OCI-LY3 (cell line): ENCODE data around the gene MTMR3.

ENCODE experiments used
- H2AFZ ChIP-seq: fragments of 200-600, 300-600 bp; shearing (Covaris generic); 2 replicates; pipeline ENCODE4 v1.6.0; 2014; ENCODE audit warnings: antibody characterized with exemption, low read depth, low read length
- H3K27ac ChIP-seq: fragments of 200-600, 300-600 bp; sonication (generic); 2 replicates; pipeline ENCODE4 v1.5.1; 2014; ENCODE audit warnings: mild to moderate bottlenecking, low read length, moderate library complexity, mixed read lengths
- H3K27me3 ChIP-seq: fragments of 200-600, 300-600 bp; sonication (generic); 2 replicates; pipeline ENCODE4 v1.6.1; 2014; ENCODE audit warnings: low read depth, low read length, mixed read lengths
- H3K36me3 ChIP-seq: fragments of 200-600, 300-600 bp; sonication (generic); replicated peaks from 2 replicates; pipeline ENCODE3; 2014; ENCODE audit warnings: low read depth, low read length, mixed read lengths
- H3K4me1 ChIP-seq: fragments of 300-600, 200-600 bp; sonication (generic); 2 replicates; pipeline ENCODE4 v1.6.1; 2014; ENCODE audit warnings: low read length, mixed read lengths
- H3K4me2 ChIP-seq: fragments of 200-600, 300-600 bp; sonication (generic); 2 replicates; pipeline ENCODE4 v1.6.1; 2014; ENCODE audit warnings: low read length, mixed read lengths
- H3K4me3 ChIP-seq: fragments of 300-600, 200-600 bp; sonication (generic); 2 replicates; pipeline ENCODE4 v1.5.1; 2014; ENCODE audit warnings: antibody characterized with exemption, mild to moderate bottlenecking, low read length, moderate library complexity
- H3K79me2 ChIP-seq: fragments of 300-600, 200-600 bp; shearing (Covaris generic); 2 replicates; pipeline ENCODE4 v1.6.1; 2014; ENCODE audit warnings: mild to moderate bottlenecking, low read length, mixed read lengths
- H3K9ac ChIP-seq: fragments of 300-600, 200-600 bp; shearing (Covaris generic); 2 replicates; pipeline ENCODE4 v1.6.0; 2014; ENCODE audit warnings: mild to moderate bottlenecking, low read length, moderate library complexity
- H3K9me3 ChIP-seq: fragments of 200-600, 300-600 bp; shearing (Covaris generic); 2 replicates; pipeline ENCODE4 v1.6.1; 2014; ENCODE audit warnings: low read length, mixed read lengths; ENCODE audit not compliant: insufficient read depth
- H4K20me1 ChIP-seq: fragments of 200-600, 300-600 bp; sonication (generic); 2 replicates; pipeline ENCODE4 v1.6.1; 2016; ENCODE audit warnings: low read length, mixed read lengths; ENCODE audit not compliant: insufficient read depth
- CTCF ChIP-seq: fragments of 200-600, 300-600 bp; sonication (generic); IDR thresholded peaks from 2 replicates; pipeline ENCODE4 v1.5.1; 2014; ENCODE audit warnings: antibody characterized with exemption, low read length, low read depth
- EZH2phosphoT487 ChIP-seq: fragments of 200-600 bp; shearing (Covaris generic); IDR thresholded peaks from 2 replicates; pipeline ENCODE4 v1.6.1; 2018; ENCODE audit warnings: antibody characterized with exemption, mixed run types, low read depth

The MTMR3 gene

GRCh38 chr22:29948385-29948769, 65.4 kb downstream of the MTMR3 start:
- no peaks in the 10 kb centered on the region for H3K27me3 ChIP-seq
- no peaks in the 10 kb centered on the region for H3K9me3 ChIP-seq
- H3K4me3 ChIP-seq, result no peak overlapping the region
- peaks cover 5% of the 10 kb centered on the region for H3K79me2 ChIP-seq
- H3K4me2 ChIP-seq, result no peak overlapping the region
- H3K36me3 ChIP-seq, result no peaks in the 10 kb centered on the region
- no peak overlapping the region for H3K27ac ChIP-seq
- no peaks in the 10 kb centered on the region for H3K4me1 ChIP-seq
- H3K9ac ChIP-seq, result no peak overlapping the region
- H4K20me1 ChIP-seq, result peaks cover 30% of the 10 kb centered on the region; the same call in 1 of the 2 replicates
- H2AFZ ChIP-seq, result no peak overlapping the region
- TF ChIP-seq EZH2phosphoT487 (no peak), CTCF (no peak)

GRCh38 chr22:29949872-29950271, 66.9 kb downstream of the MTMR3 start:
- Histone ChIP-seq H3K79me2 (peaks cover 5% of the 10 kb centered on the region), H3K9ac (no peak overlapping the region), H3K27ac (no peak overlapping the region), H3K36me3 (no peaks in the 10 kb centered on the region), H4K20me1 (peaks cover 28% of the 10 kb centered on the region), H3K9me3 (no peaks in the 10 kb centered on the region), H3K27me3 (no peaks in the 10 kb centered on the region), H2AFZ (no peak overlapping the region), H3K4me3 (no peak overlapping the region), H3K4me1 (no peaks in the 10 kb centered on the region), H3K4me2 (no peak overlapping the region)
- TF ChIP-seq CTCF (no peak), EZH2phosphoT487 (no peak)

GRCh38 chr22:29951791-29952413, 68.9 kb downstream of the MTMR3 start:
- H2AFZ ChIP-seq, result no peak overlapping the region
- H3K27me3 ChIP-seq, result no peaks in the 10 kb centered on the region
- no peak overlapping the region for H3K4me3 ChIP-seq
- H3K4me1 ChIP-seq, result no peaks in the 10 kb centered on the region
- H3K9me3 ChIP-seq, result no peaks in the 10 kb centered on the region
- H3K36me3 ChIP-seq, result no peaks in the 10 kb centered on the region
- H3K9ac ChIP-seq, result no peak overlapping the region
- TF ChIP-seq CTCF, result no peak
- TF ChIP-seq EZH2phosphoT487, result no peak
- no peak overlapping the region for H3K4me2 ChIP-seq
- H4K20me1 ChIP-seq, result peaks cover 20% of the 10 kb centered on the region
- H3K79me2 ChIP-seq, result no peaks in the 10 kb centered on the region
- H3K27ac ChIP-seq, result no peak overlapping the region

GRCh38 chr22:29954203-29954855, 71.4 kb downstream of the MTMR3 start:
- Histone ChIP-seq H4K20me1 (peaks cover 9% of the 10 kb centered on the region), H3K4me2 (no peak overlapping the region), H3K4me3 (no peak overlapping the region), H3K9me3 (no peaks in the 10 kb centered on the region), H3K27me3 (no peaks in the 10 kb centered on the region), H2AFZ (no peak overlapping the region), H3K36me3 (no peaks in the 10 kb centered on the region), H3K4me1 (no peaks in the 10 kb centered on the region), H3K79me2 (no peaks in the 10 kb centered on the region), H3K27ac (no peak overlapping the region), H3K9ac (no peak overlapping the region)
- TF ChIP-seq CTCF (no peak), EZH2phosphoT487 (no peak)
